Inferior parietal cortex (tissue), 1 donor: ENCODE data around the gene SRGAP3.

Source experiments
- DNase-seq: peaks from one replicate; pipeline ENCODE4 v3.0.0-alpha.2; 2016; ENCODE audit errors: extremely low spot score

SRGAP3 gene

DNA sequence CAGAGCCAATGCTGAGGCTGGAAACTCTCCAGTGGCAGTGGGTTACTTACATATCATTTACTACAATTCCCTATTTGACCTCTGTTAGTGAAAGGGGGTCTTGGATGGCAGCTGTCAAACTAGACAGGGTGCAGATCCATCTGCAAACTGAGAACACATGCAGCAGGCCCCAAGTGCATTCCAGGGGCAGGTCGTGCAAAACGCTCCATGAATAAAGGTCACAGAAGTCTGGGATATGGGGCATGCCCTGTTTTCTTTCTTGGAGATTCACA lies 261.1 kb downstream of the SRGAP3 start:
- DNase-seq, result no peak

DNA sequence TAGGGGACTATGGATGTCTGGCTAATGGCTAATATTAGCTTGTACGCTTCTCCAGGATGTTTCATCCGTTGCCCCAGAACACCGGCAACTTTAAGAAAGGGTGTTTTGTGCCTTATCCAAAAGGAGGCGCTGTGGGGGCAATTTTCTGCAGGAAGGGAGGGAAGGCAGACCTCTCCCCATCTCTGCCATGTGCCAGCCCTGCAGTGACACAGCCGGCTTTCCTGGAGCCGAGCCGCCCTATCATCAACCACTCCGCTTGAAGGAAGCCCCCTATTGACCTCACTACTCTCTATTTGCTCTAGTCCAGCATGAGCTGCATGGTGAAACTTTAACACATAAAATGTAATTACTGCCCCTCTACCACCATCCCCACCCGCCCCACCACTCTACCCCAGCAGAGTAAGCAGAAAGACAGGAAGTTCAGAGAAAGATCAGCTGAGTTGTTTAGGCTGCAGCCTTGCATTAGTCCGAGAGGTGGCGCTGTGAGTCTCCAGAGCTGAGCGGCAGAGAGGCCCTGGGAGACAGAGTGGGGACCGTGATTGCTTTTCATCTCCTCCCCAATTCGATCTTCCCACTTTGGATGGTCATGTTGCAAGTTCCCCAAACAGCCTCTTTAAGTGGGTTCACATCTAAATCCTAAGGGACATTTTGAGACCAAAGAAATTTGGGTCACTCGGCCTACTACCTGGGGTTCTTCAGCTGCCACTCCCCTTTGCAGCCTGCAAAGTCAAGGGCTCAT lies 261.6 kb downstream of the SRGAP3 start:
- DNase-seq, result peak; percentile 83

DNA sequence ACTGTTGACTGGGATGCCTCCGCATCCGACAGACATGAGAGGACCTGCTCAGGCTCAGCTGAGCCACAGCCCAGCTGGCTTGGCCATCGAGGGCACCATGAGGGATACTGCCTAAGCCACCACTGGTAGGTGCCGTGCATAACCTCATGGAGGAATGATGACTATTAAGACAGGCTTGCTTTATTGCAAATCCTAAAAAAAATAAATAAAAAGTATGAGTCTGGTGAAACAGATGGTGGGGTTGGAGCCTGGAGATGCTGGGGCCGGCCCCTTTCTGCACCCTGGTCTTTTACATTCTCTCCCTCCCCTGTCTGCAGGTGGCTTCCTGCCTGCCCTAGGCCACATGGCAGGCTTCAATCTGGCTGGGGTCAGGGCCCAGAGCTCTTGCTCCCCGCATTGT lies 262.2 kb downstream of the SRGAP3 start:
- no peak for DNase-seq

DNA sequence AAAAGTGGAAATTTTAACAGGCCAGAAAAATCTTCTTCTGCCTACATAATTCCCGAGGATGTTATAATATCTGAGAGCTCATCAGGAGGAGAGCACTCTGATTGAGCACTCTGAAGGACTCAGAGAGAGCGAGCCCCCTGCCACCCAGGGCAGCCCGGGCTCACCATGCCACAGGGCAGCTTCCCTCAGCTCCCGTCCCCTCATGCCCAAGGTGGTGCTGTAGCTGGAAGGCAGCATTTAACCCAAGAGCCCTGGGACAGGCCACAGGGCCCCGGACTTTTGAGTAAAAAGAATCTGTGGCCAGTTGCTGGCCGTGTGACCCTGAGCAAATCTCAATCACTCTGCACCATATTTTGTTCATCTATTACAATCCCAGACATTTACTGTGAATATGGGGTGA lies 262.7 kb downstream of the SRGAP3 start:
- DNase-seq, result no peak

DNA sequence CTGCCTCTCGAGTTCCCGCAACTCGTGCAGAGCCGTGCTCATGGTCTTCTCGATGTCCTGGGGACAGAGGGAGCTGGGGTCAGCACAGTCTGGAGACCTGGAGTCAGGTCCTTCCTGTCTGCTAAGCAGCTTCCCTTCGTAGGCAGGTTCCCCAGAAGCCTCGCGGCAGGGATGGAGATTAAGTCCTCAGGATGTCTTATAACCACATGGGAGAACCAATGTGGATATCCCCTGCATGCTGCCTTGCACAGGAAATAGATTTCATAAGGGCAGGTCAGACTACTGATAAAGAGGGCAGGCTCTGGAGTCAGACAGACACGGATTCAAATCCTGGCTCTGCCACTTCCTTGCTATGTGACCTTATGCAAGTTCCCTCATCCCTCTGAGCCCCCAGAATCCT lies 263.6 kb downstream of the SRGAP3 start:
- DNase-seq, result no peak

DNA sequence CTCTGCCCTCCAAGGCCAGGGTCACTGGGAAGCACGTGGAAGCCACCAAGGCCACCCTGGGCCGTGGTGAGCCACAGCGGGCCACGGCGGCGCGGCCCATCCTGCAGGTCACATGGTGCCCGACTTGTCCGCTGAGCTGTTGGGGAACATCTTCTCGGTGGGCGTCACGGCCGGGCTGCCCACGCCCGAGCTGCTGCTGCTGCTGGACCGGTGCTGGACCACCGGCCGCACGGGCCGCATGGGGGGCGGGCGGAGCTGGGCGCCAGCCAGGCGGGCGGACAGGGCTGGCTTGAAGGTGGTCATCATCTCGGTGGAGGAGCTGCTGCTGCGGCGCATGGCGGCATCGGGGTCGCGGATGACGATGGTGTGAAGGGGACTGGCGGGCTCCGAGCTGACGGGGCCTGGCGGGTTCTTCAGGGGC lies 264.0 kb downstream of the SRGAP3 start:
- DNase-seq, result no peak

DNA sequence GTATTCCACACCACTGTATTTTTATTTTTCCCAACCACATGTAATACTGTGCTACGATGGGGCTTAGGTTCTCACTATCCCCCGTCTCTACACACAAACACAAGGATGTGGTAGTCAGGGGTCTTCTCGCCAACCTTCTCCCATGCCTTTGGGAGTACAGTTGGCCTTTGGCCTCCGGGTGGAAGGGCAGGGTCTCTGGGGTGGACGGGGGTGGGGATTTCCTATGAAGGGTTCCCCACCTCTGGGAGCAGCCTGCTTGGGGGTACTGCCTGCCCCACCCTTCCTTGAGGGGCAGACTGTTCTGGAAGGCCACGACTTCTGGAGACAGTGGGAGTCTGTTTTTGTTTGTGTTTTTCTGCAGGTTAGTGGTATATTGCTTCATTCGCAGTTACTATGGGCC lies 264.9 kb downstream of the SRGAP3 start:
- no peak for DNase-seq

DNA sequence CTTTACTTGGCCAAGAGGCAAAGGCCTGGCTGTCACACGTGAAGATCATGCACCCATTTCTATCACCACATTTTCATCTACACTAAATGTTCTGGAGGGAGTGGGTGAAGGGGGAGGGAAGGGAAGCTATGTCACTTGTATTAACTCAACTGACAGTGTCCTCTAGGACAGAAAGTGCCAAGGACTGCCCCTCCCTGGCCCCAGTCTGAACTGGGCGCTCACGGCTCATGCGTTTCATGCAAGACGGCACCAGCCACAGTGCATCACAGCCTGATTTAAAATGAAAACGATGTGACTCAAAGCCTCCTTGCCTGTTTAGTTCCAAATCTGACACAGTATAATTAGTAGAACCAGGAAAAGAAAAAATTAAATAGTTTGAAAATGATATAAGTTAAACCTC lies 265.4 kb downstream of the SRGAP3 start:
- no peak for DNase-seq

DNA sequence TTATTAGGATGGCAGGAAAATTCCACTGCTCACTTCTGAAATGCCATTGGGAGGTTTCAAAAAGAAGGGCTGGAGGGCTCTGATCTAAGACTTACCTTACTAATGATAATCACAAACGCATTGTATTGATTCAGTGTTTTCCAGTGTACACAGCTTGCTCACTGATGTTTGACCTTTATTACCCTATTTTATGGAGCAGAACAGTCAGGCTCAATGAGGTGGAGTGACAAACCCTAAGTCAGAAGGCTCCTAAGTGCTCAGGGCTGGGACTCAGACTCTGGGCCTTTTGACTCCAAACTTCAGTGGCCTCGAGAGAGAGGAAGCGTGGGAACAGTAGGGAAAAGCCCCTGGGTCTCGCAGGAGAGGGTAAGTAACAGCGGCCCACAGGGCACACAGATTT lies 265.9 kb downstream of the SRGAP3 start:
- no peak for DNase-seq

DNA sequence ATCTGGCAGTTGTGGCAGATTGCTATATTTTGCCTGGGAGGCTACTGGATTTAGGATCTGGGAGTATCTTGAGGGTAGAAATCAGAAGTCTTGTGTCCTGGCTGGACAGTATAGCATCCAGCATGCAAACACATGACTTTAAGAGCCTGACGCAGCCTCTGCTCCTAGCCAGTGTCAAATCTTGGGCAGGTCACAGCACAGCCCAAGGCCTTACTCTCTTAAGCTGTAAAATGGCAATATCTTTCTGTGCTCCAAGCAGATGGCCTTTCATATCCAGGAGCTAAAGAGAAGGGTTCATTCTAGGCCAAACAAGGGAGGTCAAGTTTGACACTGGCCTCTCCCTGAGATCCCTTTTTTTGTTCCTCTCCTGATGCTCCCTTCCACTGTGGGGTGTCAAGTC lies 266.4 kb downstream of the SRGAP3 start:
- DNase-seq, result no peak

DNA sequence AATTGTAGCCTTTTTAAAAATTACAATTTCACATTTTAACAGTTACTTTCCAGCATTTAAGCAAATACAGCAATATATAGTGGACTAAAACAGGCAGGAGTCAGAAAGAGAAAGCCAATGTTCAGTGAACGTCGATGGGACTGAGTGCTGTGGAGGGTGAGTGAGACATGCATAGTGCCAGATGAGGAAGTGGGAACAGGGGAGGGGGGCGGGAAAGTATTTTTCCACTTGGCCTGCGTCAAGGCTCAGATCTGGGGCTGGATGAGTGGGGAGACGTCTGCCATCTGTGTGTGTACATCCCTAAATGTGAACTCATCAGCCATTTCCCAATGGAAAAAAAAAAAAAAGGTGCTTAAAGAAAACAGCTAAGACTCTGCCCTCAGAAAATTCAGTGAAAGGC lies 266.9 kb downstream of the SRGAP3 start:
- no peak for DNase-seq

DNA sequence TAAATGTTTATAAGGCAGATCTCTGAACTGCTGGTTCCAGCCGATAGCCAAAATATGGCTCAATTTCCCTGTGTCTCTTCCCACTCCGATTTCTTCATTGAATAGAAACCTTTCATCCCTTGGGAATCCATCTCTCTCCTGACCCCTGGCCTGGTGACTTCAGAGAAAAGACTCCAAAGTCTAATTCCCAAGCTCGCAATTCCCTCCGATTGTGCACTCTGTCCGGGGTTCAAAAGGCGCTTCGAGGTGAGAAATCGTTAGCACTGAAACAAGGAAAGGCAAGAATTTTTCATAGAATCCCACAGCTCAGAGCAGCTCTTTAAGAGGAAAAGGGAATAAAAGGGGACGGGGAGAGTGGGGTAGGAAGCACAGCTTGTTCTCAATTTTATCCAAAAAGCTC lies 267.7 kb downstream of the SRGAP3 start:
- no peak for DNase-seq

DNA sequence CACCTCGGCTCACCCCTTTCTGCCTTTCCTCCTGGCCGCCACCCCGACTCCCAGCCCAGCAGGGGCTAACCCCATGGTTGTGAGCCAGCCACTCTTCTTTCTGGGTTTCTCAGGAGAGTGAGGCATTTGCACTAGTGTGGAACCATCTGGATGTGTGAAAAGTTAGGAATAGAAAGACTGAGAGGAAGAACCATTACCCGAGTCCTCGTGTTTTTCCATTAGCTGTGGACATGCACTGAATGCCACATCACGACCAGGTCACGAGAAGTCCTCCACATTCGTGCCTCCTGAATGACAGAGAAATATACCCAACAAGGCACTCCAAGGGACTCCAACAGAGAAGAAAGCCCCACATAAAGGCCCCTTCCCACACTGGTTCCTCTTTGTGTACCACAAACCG lies 268.1 kb downstream of the SRGAP3 start:
- DNase-seq, result no peak

DNA sequence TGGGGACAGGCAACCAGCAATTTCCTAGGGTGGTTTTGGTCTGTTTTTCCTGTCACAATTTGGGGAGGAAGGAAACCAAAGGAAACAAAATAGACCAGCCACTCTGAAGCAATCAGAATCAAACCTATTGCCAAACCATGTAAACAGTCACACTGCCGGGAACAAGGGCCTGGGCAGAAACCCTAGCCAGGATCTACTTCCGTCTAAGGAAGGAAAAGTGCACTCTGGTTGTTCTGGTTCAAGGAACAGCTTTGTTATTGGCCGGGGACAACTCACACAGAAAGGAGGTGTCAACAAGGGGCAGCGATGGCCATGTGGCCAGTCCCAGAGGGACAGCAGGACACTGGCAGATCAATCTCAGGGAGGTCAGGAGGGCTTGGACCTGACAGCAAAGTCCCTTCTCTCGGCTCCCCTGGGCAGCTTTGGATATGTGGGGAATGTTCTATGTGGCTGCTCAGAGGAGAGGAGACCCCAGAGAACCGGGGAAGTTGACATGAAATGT lies 268.6 kb downstream of the SRGAP3 start:
- no peak for DNase-seq

DNA sequence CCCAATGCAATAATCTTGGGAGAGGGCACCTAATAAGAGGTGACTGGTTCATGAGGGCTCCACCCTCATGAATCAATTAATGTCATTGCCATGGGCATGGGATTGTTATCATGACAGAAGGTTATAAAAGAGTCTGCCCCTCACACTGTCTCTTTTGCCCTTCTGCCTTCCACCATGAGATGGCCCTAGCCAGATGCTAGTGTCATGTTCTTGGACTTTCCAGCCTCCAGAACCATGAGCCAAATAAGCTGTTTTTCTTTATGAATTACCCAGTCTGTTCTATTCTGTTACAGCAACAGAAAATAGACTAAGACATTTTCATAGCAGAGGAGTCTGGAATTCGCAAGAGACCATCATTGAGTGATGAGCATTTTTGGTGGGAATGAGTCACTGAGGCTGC lies 270.2 kb downstream of the SRGAP3 start:
- no peak for DNase-seq

DNA sequence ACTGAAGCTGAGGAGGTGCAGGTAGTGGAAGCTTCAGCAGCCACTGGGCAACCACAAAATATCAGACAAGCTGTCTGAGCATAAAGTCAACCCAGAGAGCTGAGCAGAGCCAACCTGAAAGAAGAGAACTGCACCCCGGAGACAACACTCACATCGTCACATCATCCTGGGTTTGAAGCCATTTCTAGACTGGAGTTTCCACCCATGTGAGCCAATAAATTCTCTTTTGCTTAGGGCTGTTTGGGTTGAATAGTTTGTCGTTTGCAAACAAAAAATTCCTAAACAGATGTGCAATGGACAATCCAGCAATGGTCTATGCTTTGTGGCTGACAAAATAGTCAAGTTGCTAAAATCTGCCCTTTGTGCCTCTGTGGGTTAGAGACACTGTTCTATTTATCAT lies 270.9 kb downstream of the SRGAP3 start:
- DNase-seq, result no peak

DNA sequence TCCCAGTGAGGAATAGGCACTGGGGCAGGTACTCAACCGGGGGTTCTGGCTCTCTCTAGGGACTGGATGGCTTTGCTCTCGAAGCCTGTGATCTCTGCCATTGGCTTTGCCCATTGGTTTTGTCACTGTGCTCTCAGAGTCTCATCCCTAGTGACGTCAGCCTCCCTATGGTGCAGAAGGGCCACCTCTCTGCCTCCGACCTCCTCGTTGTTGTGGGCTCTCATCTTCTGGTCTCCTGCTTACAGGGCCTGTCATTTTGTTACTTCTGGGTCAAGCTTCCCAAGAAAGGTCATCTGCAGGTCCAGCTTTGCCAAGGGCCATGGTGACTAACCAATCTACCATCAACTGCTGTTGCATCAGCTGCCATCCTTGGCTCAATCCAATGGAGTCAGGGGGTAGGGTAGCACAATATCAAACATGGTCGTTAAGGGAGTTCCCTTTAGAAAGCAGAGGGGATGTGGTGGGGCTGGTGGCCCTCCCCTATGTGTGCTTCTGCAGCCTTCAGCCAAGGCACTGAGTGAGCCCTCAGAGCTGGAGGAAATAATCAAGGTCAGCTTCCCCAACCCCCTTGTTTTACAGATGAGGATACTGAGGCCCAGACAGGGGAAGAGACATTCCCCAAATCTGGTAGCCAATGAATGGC lies 272.8 kb downstream of the SRGAP3 start:
- no peak for DNase-seq

DNA sequence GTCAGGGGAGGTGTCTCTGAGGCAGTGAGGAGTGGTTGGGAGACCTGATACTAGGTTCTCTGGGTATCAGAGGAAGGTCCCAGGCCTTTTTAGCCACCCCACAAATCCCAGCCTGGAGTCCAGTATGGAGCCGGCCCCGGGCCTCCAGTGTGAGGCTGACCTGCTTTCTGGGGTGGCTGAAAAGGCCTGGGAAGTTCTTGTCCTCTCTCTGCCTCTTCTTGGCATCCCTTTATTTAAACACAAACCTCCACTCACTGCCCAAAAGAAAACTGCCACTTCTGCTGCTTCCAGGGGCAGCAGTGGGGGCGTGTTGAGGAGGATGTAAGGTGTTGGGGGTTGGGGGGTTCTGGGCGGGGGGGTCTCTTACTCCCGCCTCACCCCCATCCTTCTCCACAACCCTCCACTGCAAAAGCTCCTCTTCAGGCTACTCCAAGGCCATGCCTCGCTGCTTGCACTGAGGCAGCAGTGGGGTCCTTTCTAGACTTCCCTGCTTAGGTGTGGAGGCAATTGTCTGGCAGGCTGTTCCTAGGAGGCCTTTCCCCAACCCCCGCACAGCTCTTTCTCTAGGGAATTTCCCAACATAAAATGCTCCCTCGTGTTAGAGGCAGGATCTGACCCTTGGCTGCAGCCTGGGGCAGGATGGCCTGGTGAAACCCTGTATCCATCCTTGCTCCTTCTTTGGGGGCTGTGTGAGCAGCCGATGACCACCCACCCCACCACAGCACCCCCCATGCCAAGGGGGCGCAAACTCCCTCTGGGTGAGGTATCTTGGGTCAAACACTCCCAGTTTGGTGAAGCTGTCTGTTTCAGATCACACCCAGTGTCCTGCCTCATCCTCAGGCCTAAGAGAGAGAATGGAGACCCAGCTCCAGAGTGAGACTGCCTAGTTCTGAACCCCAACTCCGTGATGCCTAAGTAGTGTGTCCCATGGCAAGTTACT lies 274.1 kb downstream of the SRGAP3 start:
- DNase-seq, result no peak

DNA sequence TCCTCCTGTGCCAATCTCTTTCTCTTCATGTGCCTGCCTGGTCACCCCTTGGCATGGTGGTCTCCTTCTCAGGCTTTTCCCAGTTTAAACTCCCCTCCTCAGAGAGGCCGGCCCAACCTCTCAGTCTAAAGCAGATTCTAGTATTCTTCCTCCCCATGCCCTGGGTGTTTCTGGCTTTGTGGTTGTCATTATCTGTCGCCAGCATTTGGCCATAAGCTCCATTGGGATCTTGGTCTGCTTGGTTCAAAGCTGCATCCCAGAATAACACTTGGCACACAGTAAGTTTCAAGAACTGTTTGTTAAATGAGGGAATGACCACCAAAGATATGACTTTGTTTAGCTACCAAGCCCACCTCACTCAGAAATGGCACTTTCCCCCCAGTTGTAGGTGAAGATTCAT lies 275.0 kb downstream of the SRGAP3 start:
- no peak for DNase-seq

DNA sequence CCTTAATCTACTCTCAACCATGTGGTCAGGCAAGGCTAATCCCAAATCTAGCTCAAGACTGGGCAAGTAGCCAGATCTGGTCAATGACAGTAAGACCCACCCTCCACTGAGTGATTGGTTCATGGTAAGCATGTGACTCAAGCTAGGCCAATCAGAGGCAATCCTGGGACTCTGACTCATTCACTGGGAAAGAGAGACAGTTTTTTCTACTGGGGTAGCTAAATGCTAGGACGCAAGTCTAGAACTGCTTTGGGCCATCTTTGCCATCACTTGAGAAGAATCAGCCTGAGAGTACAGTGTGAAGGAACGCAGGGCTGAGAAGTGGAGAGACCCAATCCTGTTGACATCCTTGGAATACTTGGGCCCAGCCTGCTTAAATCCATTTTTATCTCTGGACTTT lies 276.8 kb downstream of the SRGAP3 start:
- no peak for DNase-seq

DNA sequence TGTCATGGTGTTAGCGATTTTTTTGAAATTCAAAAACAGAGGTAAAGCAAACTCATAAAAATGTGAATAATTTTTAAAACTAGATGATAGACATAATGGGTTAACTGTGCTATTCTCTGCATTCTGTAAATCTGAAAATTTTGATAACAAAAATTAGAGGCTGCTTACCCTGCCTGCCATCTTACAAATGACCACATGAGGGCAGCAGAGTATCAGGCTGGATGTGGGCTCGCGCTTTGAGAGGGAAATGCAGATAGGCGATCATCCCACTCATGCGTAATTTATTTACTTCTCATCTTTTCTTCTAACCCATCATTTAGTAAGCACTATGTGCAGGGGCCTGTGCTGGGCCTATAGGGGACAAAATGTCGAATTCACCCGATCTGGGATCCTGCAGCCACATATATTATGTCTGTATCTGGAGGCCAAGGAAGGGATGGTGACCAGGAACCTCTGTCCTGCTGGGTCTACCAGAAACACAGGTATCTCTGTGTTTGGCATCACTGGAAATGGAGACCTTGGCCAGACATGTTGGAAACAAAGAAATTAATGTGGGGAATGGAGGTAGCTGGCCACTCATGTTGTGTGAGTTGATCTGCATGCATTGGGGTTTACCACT lies 278.4 kb downstream of the SRGAP3 start:
- peak; percentile 92 for DNase-seq

DNA sequence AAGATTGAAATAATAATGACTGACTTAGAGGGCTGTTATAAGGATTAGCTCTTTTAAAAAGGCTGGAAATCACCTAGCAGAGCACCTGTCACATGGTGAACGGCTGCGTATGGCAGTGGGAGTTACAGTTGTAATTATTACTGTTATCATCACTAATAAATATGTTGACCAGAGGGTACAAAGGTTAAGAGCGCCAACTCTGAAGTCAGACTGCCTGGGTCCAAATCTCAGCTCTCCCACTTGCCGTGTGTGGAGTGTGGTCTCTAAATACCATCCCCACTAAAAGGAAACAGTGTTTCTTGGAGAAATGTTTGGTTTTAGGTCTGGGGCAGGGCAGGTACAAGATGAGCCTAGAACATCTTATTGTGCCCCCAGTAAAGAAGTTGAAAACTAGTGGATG lies 280.2 kb downstream of the SRGAP3 start:
- no peak for DNase-seq
